ENCODE data around the gene DPP6.
"Not testable (repeated sequence)": the region's sequence is repeated elsewhere in the genome, so short reads cannot be mapped to it uniquely, and the experiment has no call there.

Gene DPP6

DNA sequence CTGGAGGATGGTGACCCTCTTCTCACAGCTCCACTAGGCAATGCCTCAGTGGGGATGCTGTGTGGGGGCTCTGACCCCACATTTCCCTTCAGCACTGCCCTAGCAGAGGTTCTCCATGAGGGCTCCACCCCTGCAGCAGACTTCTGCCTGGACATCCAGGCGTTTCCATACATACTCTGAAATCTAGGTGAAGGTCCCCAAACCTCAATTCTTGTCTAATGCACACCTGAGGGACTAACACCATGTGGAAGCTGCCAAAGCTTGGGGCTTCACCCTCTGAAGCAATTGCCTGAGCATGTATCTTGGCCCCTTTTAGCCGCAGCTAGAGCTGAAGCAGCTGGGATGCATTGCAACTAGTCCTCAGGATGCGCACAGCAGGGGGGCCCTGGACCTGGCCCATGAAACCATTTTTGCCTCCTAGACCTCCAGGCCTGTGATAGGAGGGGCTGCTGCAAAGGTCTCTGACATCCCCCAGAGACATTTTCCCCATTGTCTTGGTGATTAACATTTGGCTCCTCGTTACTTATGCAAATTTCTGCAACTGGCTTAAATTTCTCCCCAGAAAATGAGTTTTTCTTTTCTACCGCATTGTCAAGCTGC lies 882.3 kb downstream of the DPP6 start:
- not testable (repeated sequence) for DNase-seq (ENCODE audit: low spot score)

DNA sequence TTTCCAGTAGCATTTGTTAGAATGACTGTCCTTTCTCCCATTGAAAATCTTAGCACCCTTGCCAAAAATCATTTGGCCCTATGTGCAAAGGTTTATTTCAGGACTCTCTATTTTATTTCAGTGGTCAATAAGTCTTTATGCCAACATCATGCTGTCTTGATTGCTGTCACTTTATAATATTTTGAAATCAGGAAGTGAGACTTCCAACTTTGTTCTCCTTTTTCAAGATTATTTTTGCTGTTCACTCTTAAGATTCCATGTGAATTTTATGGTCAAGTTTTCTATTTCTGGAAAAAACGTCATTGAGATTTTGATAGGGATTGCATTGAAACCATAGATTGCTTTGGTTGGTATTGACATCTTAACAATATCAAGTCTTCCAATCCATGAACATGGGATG lies 885.6 kb downstream of the DPP6 start:
- no peak for DNase-seq (ENCODE audit: low spot score)

DNA sequence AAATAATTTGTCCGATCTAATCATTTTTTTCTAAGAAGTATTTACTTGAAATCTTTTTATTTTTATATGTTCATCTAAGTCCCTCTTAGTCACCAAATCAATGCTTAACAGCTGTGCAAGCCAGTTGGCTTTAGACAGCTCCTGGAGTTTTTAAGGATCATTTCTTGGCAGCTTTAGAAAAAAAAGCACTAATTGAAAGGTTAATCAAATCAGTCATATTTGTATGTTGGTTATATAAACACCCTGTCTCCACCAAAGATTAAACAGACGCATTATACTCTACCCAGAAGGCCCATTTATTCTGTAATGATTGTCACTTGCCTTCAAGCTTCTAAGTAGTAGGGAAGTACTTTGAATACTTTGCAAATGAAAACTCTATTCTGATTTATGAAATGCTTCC lies 890.5 kb downstream of the DPP6 start:
- DNase-seq (ENCODE audit: low spot score): no peak

All from left forelimb (tissue), 1 donor.